Tibial nerve (tissue), 4 donors: ENCODE data around the gene RIN3.

Source experiments
- EP300 ChIP-seq, 2 donors: sonication (generic); formaldehyde crosslinking; IDR thresholded peaks; one replicate each; pipeline ENCODE4 v1.6.1; 2017; ENCODE audit warnings: antibody characterized with exemption in 2 of 2, mild to moderate bottlenecking in 1 of 2
- POLR2A ChIP-seq, 2 donors: fragments of 450-650 bp; IDR thresholded peaks; one replicate each; pipeline ENCODE4 v1.6.1; 2017; ENCODE audit warnings: antibody characterized with exemption in 2 of 2, mild to moderate bottlenecking in 2 of 2, moderate library complexity in 2 of 2
- TF ChIP-seq, protein P1 (sequence below), 5 experiments: fragments of 200-600 bp in 3 of 5; fragments of 450-650 bp in 2 of 5; sonication (generic) in 3 of 5; IDR thresholded peaks; one replicate each; pipeline ENCODE4 v1.5.1; 2016 to 2019; ENCODE audit warnings: antibody characterized with exemption in 5 of 5, mild to moderate bottlenecking in 3 of 5, moderate library complexity in 2 of 5

DNA sequence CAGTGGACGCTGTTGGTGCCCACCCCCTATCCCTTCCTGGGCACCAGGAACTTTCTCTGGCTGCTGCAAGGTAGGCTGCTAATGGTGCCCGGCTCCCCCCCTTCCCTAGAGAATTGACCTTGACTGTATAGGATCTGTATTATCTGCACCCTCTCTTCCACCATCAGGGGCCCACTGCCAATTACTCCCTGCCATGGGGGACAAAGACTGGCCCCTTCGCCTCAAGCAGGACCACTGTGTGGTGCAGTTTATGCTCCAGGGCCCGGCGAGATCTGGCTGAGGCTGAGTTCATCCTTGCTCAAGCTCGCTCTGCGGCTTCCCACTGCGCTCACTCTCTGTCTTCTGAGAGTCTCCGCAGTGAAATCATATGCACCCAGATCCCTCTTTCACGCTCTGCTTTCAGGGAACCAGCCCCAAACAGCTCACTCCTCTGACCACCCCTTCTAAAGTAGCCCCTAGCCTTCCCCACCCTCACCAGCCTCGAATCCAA, 139.6 kb downstream of the RIN3 start:
- TF ChIP-seq POLR2A (IDR thresholded peaks at IDR 0.05): no peak
- no peak for TF ChIP-seq EP300 (IDR thresholded peaks at IDR 0.05)
- TF ChIP-seq, protein P1, sequence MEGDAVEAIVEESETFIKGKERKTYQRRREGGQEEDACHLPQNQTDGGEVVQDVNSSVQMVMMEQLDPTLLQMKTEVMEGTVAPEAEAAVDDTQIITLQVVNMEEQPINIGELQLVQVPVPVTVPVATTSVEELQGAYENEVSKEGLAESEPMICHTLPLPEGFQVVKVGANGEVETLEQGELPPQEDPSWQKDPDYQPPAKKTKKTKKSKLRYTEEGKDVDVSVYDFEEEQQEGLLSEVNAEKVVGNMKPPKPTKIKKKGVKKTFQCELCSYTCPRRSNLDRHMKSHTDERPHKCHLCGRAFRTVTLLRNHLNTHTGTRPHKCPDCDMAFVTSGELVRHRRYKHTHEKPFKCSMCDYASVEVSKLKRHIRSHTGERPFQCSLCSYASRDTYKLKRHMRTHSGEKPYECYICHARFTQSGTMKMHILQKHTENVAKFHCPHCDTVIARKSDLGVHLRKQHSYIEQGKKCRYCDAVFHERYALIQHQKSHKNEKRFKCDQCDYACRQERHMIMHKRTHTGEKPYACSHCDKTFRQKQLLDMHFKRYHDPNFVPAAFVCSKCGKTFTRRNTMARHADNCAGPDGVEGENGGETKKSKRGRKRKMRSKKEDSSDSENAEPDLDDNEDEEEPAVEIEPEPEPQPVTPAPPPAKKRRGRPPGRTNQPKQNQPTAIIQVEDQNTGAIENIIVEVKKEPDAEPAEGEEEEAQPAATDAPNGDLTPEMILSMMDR (IDR thresholded peaks at IDR 0.05): no peak
